Measurements from ENCODE around the gene UQCRC2.
"Not testable (repeated sequence)": the region's sequence is repeated elsewhere in the genome, so short reads cannot be mapped to it uniquely, and the experiment has no call there.

The UQCRC2 gene

DNA sequence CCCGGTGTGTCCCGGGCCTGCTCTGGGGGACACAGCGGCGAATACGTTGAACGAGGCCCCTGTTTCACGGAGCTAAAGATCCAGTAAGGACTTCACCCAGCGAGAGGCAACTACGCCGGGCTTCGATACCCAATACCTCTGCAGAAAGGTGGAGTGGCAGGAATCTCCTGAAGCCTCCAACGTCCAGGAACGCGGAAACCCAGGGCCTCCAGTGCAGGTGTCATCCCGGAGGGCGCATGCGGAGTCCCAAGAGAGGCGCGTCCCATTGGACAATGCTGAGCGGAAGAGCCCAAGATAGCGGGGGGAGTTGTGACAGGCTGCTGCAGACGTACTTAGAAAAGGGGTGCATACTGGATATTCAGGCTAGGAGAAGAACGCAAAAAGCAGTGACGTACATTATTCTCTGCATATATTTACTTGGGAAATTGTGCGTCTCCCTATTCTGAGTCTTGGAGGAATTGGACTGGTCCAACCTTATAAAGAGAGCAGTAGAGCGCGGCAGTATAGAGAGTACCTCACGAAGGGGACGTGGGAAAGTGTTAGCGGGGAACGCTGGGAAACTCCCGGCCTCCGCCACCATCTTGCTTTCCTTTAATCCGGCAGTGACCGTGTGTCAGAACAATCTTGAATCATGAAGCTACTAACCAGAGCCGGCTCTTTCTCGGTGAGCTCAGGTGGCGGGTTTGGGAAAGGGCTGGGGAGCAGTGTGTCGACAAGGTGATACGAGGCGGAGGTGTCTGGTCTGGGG is at the start of gene UQCRC2:
Gene UQCRC2 (plus strand): TSS at position 569 of the 748 bp plus-strand sequence. CDS start 63 bp downstream, at position 632.
- FAIRE-seq = no peak

DNA sequence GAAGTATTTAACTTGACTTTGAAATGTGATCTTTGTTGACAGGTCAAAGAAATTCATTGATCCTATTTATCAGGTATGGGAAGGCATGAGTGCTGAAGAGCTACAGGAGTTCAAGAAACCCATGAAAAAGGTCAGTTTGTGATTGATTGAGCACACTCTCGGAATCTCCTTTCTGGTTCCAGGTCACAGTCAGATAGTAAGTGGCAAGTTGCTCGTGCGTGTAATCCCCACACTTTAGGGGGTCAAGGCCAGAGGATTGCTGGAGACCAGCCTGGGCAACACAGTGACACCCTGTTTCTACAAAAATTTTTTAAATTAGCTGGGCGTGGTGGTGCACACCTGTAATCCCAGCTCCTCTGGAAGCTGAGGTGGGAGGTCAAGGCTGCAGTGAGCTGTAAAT is 20.5 kb upstream of the UQCRC2 start:
- FAIRE-seq = not testable (repeated sequence)

DNA sequence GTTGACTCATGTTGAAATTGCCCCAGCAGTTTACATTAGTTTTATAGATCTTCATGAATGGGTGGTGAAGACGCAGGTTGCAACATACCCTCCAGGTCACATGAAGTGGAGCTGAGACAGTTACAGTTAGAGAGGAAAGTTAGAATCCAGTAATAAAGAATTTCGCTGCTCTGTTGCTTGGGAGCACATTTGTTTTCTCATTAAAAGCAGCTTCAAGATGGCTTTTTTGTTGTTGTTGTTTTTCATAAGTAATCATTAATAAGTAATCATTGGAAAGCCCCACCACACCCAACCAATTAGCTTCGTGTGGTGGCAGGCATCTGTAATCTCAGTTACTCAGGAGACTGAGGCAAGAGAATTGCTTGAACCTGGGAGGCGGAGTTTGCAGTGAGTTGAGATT is 19.8 kb upstream of the UQCRC2 start:
- not testable (repeated sequence) for FAIRE-seq

DNA sequence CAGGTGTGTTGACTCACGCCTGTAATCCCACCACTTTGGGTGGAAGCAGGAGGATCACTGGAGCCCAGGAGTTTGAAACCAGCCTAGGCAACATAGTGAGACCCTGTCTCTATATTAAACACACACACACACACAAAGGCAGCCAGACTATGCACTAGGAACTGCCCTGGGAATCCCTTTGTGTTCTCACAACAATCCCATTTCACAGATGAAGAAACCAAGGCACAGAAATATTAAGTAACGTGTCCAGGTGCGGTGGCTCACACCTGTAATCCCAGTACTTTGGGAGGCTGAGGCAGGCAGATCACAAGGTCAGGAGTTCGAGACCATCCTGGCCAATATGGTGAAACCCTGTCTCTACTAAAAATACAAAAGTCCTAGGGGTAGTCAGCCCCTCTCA is 19.4 kb upstream of the UQCRC2 start:
- not testable (repeated sequence) for FAIRE-seq

DNA sequence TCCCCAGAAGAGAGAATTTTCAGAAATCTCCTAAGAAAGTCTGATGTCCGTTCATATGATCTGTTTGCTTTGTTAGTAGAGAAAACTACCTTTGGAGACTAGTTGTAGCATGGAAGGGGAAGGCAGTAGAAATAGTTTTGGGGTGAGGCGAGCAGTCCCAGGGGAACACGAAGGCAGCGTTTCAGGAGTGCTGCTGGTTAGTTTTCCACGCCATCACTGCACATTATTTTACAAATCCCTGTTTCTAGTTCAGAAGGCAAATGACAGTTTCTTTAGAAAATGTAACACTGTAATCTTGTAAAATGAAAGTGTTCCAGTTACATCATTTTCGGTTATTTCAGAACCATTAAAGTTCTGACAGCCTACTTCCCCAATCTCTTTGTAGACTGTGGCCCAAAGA is 16.9 kb upstream of the UQCRC2 start:
- not testable (repeated sequence) for FAIRE-seq

DNA sequence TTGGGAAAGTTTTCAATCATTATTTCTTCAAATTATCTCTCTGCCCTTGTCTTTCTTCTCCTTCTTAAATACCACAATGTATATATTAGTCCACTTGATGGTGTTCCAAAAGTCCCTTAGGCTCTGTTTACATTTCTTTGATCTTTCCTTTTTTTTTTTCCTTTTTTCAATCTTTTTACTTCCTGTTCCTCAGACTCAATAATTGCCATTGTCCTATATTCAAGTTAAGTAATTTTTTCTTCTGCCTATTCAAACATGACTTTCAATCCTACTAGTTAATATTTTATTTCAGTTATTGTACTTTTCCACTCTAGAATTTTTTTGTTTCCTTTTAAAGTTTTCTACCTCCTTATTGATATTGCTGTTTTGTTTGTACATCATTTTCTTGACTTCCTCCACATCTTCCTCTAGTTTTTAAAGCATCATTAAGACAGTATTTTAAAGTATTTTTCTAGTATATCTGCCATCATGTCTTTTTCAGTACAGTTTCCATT is 15.8 kb upstream of the UQCRC2 start:
- no peak for FAIRE-seq

DNA sequence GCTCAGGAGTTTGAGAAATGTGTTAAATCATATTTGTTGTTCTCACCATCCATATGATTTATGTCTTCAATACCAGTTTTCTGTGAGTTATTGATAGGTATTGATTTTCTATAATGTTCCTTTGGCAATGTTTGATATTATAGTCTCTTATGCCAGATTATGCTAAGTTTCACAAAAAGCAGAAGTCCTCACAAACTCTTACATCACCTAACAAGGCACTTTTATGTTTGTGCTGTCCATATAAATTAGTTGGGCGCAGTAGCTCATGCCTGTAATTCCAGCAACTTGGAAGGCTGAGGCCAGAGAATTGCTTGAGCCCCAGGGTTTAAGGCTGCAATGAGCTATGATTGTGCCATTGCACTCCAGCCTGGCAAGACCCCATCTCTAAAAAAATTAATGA is 12.6 kb upstream of the UQCRC2 start:
- FAIRE-seq = no peak

DNA sequence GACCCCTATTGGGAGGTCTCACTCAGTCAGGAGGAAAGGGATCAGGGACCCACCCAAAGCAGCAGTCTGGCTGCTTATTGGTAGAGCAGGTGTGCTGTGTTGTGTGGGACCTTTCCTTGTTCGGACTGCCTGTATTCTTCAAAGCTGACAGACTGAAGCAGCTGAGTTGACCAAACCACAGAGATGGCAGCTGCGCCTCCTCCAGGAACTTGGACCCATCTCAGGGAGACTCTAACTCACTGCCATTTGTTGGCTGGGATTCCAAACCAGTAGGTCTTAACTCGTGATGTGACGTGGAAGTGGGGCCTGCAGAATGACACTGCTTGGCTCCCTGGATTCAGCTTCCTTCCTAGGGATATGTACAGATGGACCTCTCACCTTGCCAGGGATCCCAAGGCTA is 9.6 kb upstream of the UQCRC2 start:
- FAIRE-seq = no peak

DNA sequence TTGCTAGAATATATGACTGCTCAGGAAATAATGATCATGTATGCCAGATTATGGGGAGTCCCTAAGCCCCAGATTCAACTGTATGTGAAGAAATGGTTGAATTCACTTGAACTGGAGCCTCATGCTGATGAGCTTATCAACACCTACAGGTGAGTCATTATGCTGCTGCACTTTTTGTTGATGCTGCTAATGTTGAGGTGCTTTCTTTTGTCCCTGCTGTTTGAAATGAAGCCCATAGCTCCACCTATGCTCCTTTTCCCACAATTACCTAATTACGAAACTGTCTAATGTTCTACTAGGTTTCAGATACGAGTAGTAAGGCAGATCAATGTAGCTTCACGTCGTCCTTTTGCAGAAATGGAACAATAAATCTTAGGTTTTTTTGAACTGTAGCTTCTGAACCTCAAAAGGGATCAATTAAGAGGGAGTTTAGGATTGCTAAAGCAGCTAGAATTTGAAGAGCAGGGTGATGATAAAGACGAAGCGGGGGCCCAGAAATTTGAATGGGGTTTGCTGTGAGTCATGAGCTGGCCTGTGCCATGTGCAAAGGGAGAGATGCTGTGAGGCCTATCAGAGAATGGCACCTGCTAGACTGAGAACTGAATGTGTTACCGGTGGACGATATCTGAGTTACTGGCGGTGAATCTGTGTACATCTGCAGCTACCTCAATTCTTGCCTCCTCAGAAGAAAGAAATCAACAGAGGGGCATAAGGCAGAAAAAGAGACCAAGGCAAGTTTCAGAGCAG is 6.1 kb upstream of the UQCRC2 start:
- no peak for FAIRE-seq

DNA sequence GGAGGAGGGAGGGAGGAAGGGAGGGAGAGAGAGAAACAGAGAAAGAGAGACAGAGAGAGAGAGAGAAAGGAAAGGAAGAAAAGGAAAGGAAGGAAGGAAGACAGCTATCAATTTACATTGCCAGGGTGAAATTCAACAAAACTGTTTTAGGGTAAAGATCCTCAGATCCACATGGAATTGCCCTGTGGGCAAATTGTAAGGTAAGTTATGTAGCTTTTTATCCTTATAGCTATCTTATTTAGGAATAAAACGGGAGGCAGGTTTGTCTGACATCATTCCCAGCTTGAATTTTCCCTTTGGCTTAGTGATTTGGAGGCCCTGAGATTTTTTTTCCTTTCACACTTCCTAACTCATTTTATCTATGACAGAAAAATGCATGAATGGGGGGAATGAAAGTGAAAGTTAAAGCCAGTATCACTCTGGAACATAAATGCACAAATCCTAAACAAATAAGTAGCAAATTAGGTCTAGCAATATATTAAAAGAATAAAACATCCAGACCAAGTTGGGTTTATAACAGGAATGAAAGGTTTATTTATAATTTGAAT is 3.4 kb upstream of the UQCRC2 start:
- no peak for FAIRE-seq

DNA sequence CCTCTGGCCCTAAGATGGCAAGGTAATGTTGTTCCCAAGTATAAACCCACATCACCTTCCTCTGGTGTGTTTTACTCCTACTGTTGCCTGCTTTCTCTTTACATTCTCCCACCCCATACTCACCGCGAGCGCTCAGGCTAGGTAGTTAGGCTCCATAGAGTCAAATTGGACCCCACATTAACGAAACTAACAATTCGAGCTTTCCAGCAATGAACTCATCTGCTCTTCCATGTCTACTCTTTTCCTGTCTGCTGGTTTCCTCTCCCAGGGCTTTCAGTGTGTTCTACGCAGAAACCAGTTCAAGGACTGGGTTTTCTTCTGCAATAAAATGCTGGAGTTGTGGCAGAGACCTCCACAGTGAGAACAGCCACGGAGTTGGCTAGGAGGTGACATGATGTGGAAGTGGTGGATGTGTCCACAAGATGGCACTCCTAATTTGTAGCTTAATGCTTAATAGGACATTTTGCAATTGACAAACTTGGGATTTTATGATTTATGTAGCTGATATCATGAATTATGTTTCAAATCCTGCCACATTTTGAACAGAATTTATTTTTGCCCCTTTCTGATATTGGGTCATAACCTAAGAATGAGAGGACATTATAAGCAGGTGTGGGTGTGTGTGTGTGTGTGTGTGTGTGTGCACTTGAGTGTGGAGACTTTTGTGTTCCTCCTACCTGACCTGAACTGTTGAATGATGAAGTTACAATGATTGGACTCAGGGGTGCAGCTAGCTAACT is 2.2 kb upstream of the UQCRC2 start:
- FAIRE-seq = no peak

DNA sequence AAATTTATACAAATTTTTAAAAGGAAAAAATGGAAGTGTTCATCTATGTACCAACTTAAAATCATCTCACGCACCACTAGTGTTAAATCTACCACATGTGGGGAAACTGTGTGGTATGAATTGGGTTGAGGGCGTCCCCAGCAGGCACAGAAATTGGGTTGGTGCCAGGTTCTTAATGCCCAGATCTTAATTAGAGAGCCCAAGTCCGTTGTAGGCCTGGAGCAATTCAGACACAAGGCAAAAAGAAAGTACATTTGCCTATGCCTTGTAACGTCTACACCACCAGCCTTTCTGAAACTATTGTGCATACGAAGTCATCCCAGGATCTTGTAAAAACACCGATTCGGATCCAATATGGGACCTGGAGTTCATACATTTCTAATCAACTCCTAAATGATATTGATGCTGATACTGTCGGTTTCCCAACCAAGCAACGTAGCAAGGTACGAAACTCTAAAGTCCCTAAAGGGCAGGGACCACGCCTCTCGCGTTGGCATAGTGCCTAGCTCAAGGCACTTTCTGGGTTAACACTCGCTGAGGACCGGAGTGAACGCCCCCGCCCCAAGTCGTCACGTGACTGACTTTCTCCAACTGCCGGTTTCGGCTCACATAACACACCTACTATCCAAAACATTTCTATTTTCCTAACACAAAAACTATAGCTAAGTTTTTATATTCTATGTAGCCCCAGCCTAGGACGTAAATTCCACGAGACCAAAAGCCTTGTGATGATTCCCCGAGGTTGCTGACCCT is 945 bp upstream of the UQCRC2 start:
- no peak for FAIRE-seq

DNA sequence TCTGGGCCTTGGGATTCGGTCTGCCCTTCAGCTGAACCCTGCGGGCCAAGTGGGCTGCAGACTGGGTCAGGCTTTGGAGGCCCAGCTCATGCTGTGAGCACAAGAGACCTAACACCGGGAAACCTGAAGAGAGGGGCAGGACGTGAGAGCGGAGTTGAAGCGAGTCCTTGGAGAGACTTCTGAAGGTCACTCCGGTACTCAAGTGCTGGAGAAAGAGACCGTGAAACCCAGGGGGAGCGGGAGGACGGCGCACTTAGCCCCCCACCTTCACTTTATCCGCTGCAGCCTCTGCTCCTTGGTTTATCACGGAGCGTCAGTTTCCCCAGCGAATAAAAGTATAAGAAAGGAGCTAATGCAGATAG is 361 bp downstream of the UQCRC2 start:
- no peak for FAIRE-seq

DNA sequence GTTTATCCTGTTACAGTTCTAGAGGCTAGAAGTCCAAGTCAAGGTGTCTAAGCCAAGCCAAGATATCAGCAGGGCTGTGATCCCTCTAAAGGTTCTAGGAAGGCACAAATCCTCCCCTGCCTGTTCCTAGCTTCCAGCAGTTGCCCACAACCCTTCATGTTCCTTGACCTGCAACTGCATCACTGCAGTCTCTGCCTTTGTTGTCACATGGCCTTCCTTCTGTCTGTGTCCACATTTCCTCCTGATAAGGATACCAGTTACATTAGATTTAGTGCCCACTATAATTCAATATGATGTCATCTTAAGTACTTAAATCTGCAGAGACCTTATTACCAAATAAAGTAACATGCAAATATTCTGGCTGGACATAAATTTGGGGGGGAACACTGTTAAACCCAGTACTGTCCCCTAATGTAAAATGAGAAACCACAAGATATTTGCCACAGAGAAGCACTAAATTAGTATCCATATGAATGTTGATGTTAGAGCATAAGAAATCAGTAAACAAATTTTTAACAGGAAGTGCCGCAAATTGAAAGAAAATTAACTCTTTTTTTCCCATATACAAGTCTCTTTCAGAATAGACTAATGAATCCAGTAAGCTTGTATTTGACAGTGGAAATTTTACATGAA is 4.7 kb downstream of the UQCRC2 start:
- no peak for FAIRE-seq

DNA sequence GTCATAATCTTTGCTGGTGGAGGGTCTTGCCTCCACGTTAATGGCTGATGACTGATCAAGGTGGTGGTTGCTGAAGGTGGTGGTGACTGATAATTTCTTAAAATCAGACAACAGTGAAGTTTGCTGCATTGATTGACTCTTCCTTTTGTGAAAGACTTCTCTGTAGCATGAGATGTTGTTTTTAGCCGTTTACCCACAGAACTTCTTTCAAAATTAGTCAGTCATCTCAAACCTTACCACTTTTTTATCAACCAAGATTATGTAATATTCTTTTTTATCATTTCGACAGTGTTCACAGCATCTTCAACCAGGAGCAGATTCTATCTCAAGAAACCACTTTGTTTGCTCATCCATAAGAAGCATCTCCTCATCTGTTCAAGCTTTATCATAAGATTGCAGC is 5.9 kb downstream of the UQCRC2 start:
- FAIRE-seq = no peak

DNA sequence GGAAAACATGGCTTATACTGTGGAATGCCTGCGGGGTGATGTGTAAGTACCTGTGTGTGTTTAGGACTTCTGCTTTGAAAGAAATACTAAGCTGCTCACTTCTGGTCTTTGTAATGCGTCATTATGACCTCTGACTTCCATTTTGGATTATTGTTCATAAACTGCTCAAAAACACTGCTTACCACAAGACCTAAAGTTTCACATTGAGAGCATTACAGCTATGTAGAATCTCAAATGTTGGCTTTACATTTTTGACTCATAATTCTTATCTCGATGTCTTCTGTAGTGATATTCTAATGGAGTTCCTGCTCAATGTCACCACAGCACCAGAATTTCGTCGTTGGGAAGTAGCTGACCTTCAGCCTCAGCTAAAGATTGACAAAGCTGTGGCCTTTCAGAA is 9.3 kb downstream of the UQCRC2 start:
- no peak for FAIRE-seq

DNA sequence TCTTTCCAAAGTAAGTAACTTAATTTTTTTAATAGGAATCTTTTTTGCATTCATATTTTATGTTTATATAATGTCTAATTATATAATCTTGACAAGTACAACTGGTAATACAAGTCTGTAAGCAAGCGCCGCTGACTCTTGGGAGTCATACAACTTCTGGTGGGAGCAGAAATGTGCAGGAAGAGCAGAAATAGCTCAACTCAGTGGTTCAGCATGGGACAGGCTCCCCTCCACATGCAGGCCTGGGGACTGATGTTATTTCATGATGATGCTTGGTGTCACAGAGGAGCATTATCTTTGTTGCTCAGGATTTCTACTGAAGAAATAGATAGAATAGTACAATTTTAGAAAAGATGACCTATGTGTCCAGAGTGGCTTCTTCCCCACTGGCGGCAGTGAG is 10.7 kb downstream of the UQCRC2 start:
- no peak for FAIRE-seq

DNA sequence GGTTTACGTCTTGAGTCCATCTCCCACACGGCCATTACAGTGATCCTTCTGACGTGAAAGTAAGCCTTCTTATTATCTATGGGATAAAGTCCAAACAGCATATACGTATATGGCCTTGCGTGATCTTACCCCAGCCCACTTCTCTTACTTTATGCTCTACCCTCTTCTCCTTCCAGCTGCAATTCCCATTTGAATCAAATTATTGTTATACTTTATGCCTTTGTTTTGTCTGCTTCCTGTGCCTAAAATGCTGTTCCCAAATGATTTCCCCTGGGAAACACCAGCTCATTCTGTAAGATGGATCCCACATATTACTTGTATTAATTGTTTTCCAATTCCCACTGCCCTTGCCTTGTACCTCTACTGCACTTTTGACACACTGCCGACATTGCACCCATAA is 11.2 kb downstream of the UQCRC2 start:
- no peak for FAIRE-seq

DNA sequence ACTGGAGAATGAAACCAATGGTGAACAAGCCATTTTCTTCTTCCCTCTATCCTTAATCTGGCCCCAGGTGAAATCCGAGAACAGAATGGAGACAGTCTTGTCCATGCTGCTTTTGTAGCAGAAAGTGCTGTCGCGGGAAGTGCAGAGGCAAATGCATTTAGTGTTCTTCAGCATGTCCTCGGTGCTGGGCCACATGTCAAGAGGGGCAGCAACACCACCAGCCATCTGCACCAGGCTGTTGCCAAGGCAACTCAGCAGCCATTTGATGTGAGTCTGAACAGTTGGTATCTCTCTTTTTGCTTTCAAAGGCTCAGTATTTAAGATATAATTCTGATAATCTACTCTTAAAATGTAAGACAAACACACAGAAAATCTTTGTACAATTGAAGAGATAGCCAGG is 18.7 kb downstream of the UQCRC2 start:
- no peak for FAIRE-seq

DNA sequence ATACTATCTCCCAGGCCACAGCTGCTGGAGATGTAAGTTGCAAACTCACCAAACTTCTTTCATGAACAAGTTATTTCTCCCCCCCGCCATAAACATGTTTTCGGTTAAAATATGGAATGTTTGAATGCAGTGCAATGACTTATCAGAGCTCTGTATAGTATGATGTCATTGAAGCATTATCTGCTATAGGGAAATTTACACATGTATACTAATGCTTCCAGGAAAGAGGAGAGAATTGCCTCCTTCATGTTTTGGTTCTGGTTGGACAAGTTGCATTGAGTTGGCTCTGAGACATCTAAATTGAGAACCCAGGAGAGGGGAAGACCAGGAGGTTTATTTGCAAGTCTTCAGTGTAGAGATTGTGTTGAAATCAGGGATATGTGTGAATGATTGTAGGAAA is 20.8 kb downstream of the UQCRC2 start:
- no peak for FAIRE-seq

DNA sequence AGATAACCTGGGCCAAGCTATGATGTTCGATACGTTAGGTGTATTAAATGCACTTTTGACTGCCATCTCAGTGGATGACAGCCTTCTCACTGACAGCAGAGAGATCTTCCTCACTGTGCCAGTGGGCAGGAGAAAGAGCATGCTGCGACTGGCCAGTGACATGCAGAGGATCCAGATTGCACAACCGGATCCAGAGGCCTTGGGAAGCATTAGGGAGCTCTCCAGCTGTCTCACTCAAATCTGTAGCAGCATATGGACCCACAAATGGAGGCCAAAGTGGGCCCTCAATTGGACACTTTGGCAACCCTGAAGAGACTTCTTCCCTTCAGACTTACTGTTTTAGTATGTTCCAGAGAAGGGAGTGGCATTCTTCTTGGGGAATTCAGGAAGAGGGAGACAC is 26.9 kb downstream of the UQCRC2 start:
- FAIRE-seq = no peak

DNA sequence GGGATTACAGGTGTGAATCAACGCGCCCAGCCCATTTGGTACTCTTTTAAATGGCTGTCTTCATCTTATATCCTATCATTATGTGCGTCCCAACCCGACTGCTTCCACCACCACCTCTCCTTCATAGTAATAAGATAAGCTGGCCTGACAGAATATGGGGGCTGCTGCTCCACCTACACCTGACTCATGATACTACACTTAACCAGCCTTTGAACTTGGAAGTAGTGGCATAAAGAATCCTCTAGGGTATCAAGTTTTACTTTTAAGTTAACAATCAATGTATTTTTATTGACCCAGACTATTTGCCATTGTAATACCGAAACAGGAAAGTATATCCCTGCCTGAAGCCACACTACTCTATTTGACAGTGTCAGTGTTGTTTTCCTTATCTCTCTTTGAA is 28.9 kb downstream of the UQCRC2 start:
- FAIRE-seq = no peak

All from A204.1 (cell line).